DND-41 (cell line): Measurements from ENCODE around the gene ANKRD23.
A peak's percentile ranks its signal among the peaks of the same experiment; 100 is the strongest.

ENCODE experiments used
- EZH2 ChIP-seq: IDR thresholded peaks from 3 replicates; pipeline ENCODE4 v1.6.1; 2012; ENCODE audit warnings: borderline replicate concordance, low read depth, mild to moderate bottlenecking, moderate library complexity, low read length, inconsistent platforms; ENCODE audit not compliant: severe bottlenecking
- TF ChIP-seq, protein P1 (sequence below): IDR thresholded peaks from 2 replicates; pipeline ENCODE4 v1.5.1; 2012; ENCODE audit warnings: borderline replicate concordance, low read length, moderate library complexity, mild to moderate bottlenecking; ENCODE audit not compliant: poor library complexity, severe bottlenecking; ENCODE audit errors: extremely low read depth

DNA sequence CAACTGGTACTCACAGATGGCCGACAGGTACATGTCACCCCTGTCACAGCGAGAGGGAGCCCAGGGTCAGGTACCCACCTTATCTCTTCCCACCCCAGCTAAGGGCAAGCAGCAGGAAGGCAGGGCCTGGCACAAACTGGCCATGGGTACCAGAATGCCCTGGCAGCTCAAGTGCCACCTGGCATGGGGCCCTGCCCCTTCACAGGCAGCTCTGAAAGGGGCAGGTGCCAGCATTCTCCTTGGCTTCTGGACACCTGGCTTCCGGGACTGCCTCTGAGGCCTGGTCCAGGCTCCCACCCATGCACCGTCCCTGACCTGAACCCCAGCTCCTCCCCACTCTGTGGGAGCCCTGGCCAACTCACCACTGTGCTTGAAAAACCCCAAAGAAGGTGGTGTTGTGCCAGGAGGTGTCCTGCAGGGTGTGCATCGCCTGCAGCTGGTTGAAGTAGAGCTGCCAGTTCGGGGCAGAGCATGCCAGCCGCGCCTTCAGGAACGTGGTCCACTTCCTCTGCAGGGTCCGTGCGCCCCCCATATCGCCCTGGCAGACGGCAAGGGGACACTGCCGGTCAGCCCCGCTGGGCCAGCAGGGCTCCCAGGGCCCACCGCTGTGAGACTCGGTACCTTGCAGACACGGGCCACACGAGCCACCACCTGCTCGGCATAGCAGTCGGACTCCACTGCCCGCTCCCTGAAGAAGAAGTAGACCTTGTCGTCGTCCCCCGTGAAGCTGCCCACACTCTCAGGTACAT is 20.7 kb upstream of the ANKRD23 start:
- TF ChIP-seq, protein P1, sequence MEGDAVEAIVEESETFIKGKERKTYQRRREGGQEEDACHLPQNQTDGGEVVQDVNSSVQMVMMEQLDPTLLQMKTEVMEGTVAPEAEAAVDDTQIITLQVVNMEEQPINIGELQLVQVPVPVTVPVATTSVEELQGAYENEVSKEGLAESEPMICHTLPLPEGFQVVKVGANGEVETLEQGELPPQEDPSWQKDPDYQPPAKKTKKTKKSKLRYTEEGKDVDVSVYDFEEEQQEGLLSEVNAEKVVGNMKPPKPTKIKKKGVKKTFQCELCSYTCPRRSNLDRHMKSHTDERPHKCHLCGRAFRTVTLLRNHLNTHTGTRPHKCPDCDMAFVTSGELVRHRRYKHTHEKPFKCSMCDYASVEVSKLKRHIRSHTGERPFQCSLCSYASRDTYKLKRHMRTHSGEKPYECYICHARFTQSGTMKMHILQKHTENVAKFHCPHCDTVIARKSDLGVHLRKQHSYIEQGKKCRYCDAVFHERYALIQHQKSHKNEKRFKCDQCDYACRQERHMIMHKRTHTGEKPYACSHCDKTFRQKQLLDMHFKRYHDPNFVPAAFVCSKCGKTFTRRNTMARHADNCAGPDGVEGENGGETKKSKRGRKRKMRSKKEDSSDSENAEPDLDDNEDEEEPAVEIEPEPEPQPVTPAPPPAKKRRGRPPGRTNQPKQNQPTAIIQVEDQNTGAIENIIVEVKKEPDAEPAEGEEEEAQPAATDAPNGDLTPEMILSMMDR: peak; percentile 12
- TF ChIP-seq EZH2: no peak
